Right lobe of liver (tissue), 6 donors: ENCODE measurements around the gene CCDC197. TPM values are rescaled to one million over a fixed set of nuclear protein-coding genes. Genes with fewer than 3 reads are reported as not detected.
A peak's percentile ranks its signal among the peaks of the same experiment; 100 is the strongest.

Source experiments
- ATAC-seq, 4 donors: fragments of 200-7000 bp; cut with Tn5 transposase; one replicate each; pipeline ENCODE4 v1.9.1; 2020; ENCODE audit warnings: mild to moderate bottlenecking in 4 of 4, moderate library complexity in 4 of 4
- DNase-seq, 3 donors: peaks; one replicate each; pipeline ENCODE4 v3.0.0-alpha.2; 2020
- H3K27ac ChIP-seq, 3 donors: fragments of 200-600 bp; one replicate each; pipeline ENCODE4 v1.8.0; 2022
- H3K27me3 ChIP-seq, 2 donors: fragments of 200-600 bp; one replicate each; pipeline ENCODE4 v1.8.0; 2022
- H3K36me3 ChIP-seq, 4 donors: fragments of 200-600 bp; sonication (generic) in 1 of 4; one replicate each; pipeline versions ENCODE4 v1.5.1 to v1.8.0; 2017 to 2022; ENCODE audit warnings: control low read depth in 1 of 4
- H3K4me1 ChIP-seq, 4 donors: fragments of 200-600 bp; sonication (generic) in 1 of 4; one replicate each; pipeline versions ENCODE4 v1.5.1 to v1.8.0; 2017 to 2022; ENCODE audit warnings: control low read depth in 1 of 4
- H3K4me3 ChIP-seq, 3 donors: fragments of 200-600 bp; one replicate each; pipeline ENCODE4 v1.8.0; 2022
- H3K9me3 ChIP-seq, 4 donors: fragments of 200-600 bp; sonication (generic) in 1 of 4; one replicate each; pipeline versions ENCODE4 v1.5.1 to v1.8.0; 2017 to 2022; ENCODE audit warnings: control low read depth in 1 of 4
- POLR2A ChIP-seq: fragments of 450-650 bp; IDR thresholded peaks from one replicate; pipeline ENCODE4 v1.6.1; 2017; ENCODE audit warnings: antibody characterized with exemption, mild to moderate bottlenecking
- WGBS: methylation state at CpG from one replicate; pipeline ENCODE4 v1.1.6; 2018; ENCODE audit warnings: low coverage, low lambda C conversion rate; ENCODE audit not compliant: insufficient coverage; ENCODE audit errors: missing lambda C conversion rate; 5-methylcytosine and 5-hydroxymethylcytosine counted together
- intact Hi-C, 2 donors: fragments of 100-400 bp; cut with DNase I; formaldehyde crosslinking; loops; one replicate each; pipeline versions ENCODE4 v1.11.2 to v1.14.1; 2022
- total RNA-seq, 6 experiments: library from RNA; depleted of rRNA in 2 of 6; stranded (reverse); fragments of >200 nt in 2 of 6; fragmentation: NEBNext Ultra II Directional in 3 of 6; extraction: Animal tissue kit (Norgen Biotek cat#: 25700) in 3 of 6; gene quantifications; one replicate each; pipeline versions ENCODE4 v1.1.0 to v1.2.4, GENCODE V29; 2016 to 2023
- TF ChIP-seq, protein P1 (sequence below), 4 donors: fragments of 200-600 bp in 3 of 4; fragments of 450-650 bp in 1 of 4; IDR thresholded peaks; one replicate each; pipeline versions ENCODE4 v1.5.1 to v1.8.0; 2016 to 2022; ENCODE audit warnings: antibody characterized with exemption in 4 of 4, mild to moderate bottlenecking in 2 of 4
- donor health status: DM: no; HTN: yes; CAD: no.
- donor health status: DM: no; HTN: no; CAD: no.
- donor health status: DM: no; HTN: no; CAD: no.
- donor health status: DM: no; HTN: yes; CAD: no.
- donor health status: DM: no; HTN: yes; CAD: no.

The CCDC197 gene
- total RNA-seq, 6 experiments from 2014 or later = not detected

DNA sequence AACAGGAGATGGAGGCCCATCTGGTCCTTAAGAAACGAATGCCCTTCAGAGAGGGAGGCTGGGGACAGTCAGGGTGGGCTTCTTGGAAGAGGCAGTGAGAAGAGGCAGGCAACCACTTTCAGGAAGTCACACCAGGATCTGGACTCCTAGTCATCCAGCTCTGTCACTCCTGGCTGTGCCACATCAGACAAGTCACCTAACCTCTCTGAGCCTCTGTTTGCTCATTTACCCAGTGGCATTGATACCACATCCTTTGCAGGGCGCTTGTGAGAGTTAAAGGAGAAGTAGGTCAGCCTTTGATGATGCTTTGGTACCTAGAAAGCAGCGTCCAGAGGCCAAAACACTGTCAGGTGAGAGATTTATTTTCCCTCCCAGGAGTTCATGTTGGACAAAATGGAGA lies 11.1 kb downstream of the CCDC197 start:
- no peak overlapping the region for H3K27ac ChIP-seq
- intact Hi-C loops = no loop called here
- no peaks in the 10 kb centered on the region for H3K27me3 ChIP-seq
- no CpG with 5 or more reads among the region's 3 CpGs for WGBS
- H3K36me3 ChIP-seq = no peaks in the 10 kb centered on the region
- H3K4me3 ChIP-seq = no peak overlapping the region
- ATAC-seq = no peak
- H3K4me1 ChIP-seq = no peaks in the 10 kb centered on the region
- no peaks in the 10 kb centered on the region for H3K9me3 ChIP-seq
- TF ChIP-seq, protein P1, sequence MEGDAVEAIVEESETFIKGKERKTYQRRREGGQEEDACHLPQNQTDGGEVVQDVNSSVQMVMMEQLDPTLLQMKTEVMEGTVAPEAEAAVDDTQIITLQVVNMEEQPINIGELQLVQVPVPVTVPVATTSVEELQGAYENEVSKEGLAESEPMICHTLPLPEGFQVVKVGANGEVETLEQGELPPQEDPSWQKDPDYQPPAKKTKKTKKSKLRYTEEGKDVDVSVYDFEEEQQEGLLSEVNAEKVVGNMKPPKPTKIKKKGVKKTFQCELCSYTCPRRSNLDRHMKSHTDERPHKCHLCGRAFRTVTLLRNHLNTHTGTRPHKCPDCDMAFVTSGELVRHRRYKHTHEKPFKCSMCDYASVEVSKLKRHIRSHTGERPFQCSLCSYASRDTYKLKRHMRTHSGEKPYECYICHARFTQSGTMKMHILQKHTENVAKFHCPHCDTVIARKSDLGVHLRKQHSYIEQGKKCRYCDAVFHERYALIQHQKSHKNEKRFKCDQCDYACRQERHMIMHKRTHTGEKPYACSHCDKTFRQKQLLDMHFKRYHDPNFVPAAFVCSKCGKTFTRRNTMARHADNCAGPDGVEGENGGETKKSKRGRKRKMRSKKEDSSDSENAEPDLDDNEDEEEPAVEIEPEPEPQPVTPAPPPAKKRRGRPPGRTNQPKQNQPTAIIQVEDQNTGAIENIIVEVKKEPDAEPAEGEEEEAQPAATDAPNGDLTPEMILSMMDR (IDR thresholded peaks at IDR 0.05) = no peak
- TF ChIP-seq POLR2A = no peak
- DNase-seq = no peak

GRCh38 chr14:94009767-94010166 lies 12.7 kb downstream of the CCDC197 start:
- no peak for ATAC-seq
- intact Hi-C loops = no loop called here
- no peak overlapping the region for H3K4me3 ChIP-seq
- DNase-seq = no peak
- H3K36me3 ChIP-seq = no peaks in the 10 kb centered on the region
- H3K27me3 ChIP-seq = no peaks in the 10 kb centered on the region
- TF ChIP-seq, protein P1 (IDR thresholded peaks at IDR 0.05) = no peak
- no peak for TF ChIP-seq POLR2A
- no peaks in the 10 kb centered on the region for H3K9me3 ChIP-seq
- 31% methylated on average over 4 of the region's 4 CpGs for WGBS
- H3K27ac ChIP-seq = no peak overlapping the region
- no peaks in the 10 kb centered on the region for H3K4me1 ChIP-seq

GRCh38 chr14:94010625-94011024 lies 13.5 kb downstream of the CCDC197 start:
- no peak for DNase-seq
- H3K27me3 ChIP-seq = no peaks in the 10 kb centered on the region
- H3K4me1 ChIP-seq = no peaks in the 10 kb centered on the region
- TF ChIP-seq POLR2A = no peak
- TF ChIP-seq, protein P1 (IDR thresholded peaks at IDR 0.05) = no peak
- H3K9me3 ChIP-seq = no peaks in the 10 kb centered on the region
- H3K27ac ChIP-seq = no peak overlapping the region
- intact Hi-C loops = no loop called here
- no peak overlapping the region for H3K4me3 ChIP-seq
- no peak for ATAC-seq
- 100% methylated on average over 1 of the region's 6 CpGs for WGBS
- no peaks in the 10 kb centered on the region for H3K36me3 ChIP-seq

- ATAC-seq (no peak), DNase-seq (no peak)
- no peaks in the 10 kb centered on the region for H3K36me3 ChIP-seq
- no peak overlapping the region for H3K4me3 ChIP-seq
- no peak overlapping the region for H3K27ac ChIP-seq
- WGBS = 49% methylated on average over 2 of the region's 2 CpGs
- no peaks in the 10 kb centered on the region for H3K27me3 ChIP-seq
- intact Hi-C loops = no loop called here
- no peak for TF ChIP-seq POLR2A
- TF ChIP-seq, protein P1 (IDR thresholded peaks at IDR 0.05) = no peak
- no peaks in the 10 kb centered on the region for H3K9me3 ChIP-seq
- H3K4me1 ChIP-seq = no peaks in the 10 kb centered on the region
Measured at GRCh38 chr14:94011795-94012194, 14.7 kb downstream of the CCDC197 start.

GRCh38 chr14:94014382-94014781 lies 17.3 kb downstream of the CCDC197 start:
- DNase-seq (no peak), ATAC-seq (peak in 2 of 4 donors; percentile 23 to 76)
- no peak overlapping the region for H3K27ac ChIP-seq
- H3K9me3 ChIP-seq = no peaks in the 10 kb centered on the region
- H3K36me3 ChIP-seq = no peaks in the 10 kb centered on the region
- no peak overlapping the region for H3K4me3 ChIP-seq
- WGBS = 47% methylated on average over 6 of the region's 6 CpGs
- intact Hi-C loops = no loop called here
- TF ChIP-seq, protein P1 (IDR thresholded peaks at IDR 0.05) = no peak
- TF ChIP-seq POLR2A = no peak
- H3K4me1 ChIP-seq = no peaks in the 10 kb centered on the region
- H3K27me3 ChIP-seq = no peaks in the 10 kb centered on the region
